OCI-LY1 (cell line): Measurements from ENCODE around the gene TTC33.

Source experiments
- H2AFZ ChIP-seq: fragments of 200-600 bp; sonication (generic), shearing (Covaris generic); 2 replicates; pipeline ENCODE4 v1.6.0; 2014; ENCODE audit warnings: antibody characterized with exemption, mild to moderate bottlenecking, low read length
- H3F3A ChIP-seq: fragments of 200-600 bp; sonication (generic), shearing (Covaris generic); 2 replicates; pipeline ENCODE4 v1.6.0; 2014; ENCODE audit warnings: mild to moderate bottlenecking, antibody characterized with exemption, low read length, moderate library complexity; ENCODE audit not compliant: insufficient read depth
- H3K27ac ChIP-seq: fragments of 200-600 bp; sonication (generic); 2 replicates; pipeline ENCODE4 v1.5.1; 2014; ENCODE audit warnings: low read length, mixed run types, mild to moderate bottlenecking, low read depth; ENCODE audit not compliant: poor library complexity, severe bottlenecking
- H3K27me3 ChIP-seq: fragments of 200-600 bp; sonication (generic); 2 replicates; pipeline ENCODE4 v1.6.0; 2014; ENCODE audit warnings: antibody characterized with exemption, mild to moderate bottlenecking, low read length, moderate library complexity; ENCODE audit not compliant: insufficient read depth
- H3K36me3 ChIP-seq: fragments of 200-600 bp; sonication (generic); 2 replicates; pipeline ENCODE4 v1.6.1; 2014; ENCODE audit warnings: mild to moderate bottlenecking, antibody characterized with exemption, low read length, moderate library complexity, mixed read lengths; ENCODE audit not compliant: insufficient read depth
- H3K4me1 ChIP-seq: fragments of 200-600 bp; sonication (generic); 2 replicates; pipeline ENCODE4 v1.5.1; 2014; ENCODE audit warnings: mild to moderate bottlenecking, low read length, moderate library complexity; ENCODE audit not compliant: insufficient read depth, severe bottlenecking
- H3K4me2 ChIP-seq: fragments of 200-600 bp; sonication (generic), shearing (Covaris generic); 2 replicates; pipeline ENCODE4 v1.6.1; 2014; ENCODE audit warnings: low read length
- H3K4me3 ChIP-seq: fragments of 200-600 bp; sonication (generic); 2 replicates; pipeline ENCODE4 v1.5.1; 2014; ENCODE audit warnings: low read length, low read depth, mild to moderate bottlenecking, mixed read lengths; ENCODE audit not compliant: poor library complexity, severe bottlenecking
- H3K79me2 ChIP-seq: fragments of 200-600 bp; shearing (Covaris generic); 2 replicates; pipeline ENCODE4 v1.6.1; 2016; ENCODE audit warnings: mixed run types, low read length, mixed read lengths; ENCODE audit not compliant: insufficient read depth
- H3K9ac ChIP-seq: fragments of 200-600 bp; sonication (generic), shearing (Covaris generic); 2 replicates; pipeline ENCODE4 v1.6.1; 2014; ENCODE audit warnings: mild to moderate bottlenecking, low read length, mixed read lengths
- H3K9me2 ChIP-seq: fragments of 200-600 bp; sonication (generic), shearing (Covaris generic); 2 replicates; pipeline ENCODE4 v1.6.1; 2014; ENCODE audit warnings: low read depth, mild to moderate bottlenecking, low read length, mixed read lengths
- H3K9me3 ChIP-seq: fragments of 200-600 bp; shearing (Covaris generic); 2 replicates; pipeline ENCODE4 v1.6.1; 2014; ENCODE audit warnings: low read length, mixed read lengths
- H4K20me1 ChIP-seq: fragments of 200-600 bp; sonication (generic), shearing (Covaris generic); 2 replicates; pipeline ENCODE4 v1.6.0; 2016; ENCODE audit warnings: mild to moderate bottlenecking, low read length; ENCODE audit not compliant: insufficient read depth
- CTCF ChIP-seq: fragments of 200-600 bp; sonication (generic), shearing (Covaris generic); IDR thresholded peaks from 2 replicates; pipeline ENCODE4 v1.5.1; 2017; ENCODE audit warnings: mild to moderate bottlenecking, antibody characterized with exemption, low read length, moderate library complexity, mixed read lengths
- EZH2 ChIP-seq: fragments of 200-600 bp; sonication (generic), shearing (Covaris generic); IDR thresholded peaks from 2 replicates; pipeline ENCODE4 v1.8.0; 2017; ENCODE audit warnings: borderline replicate concordance, mixed run types, mild to moderate bottlenecking, antibody characterized with exemption, low read length, moderate library complexity, mixed read lengths

TTC33 gene

GRCh38 chr5:40554813-40555212 is 200.9 kb downstream of the TTC33 start:
- Histone ChIP-seq H3K36me3 (no peaks in the 10 kb centered on the region), H3K9me3 (no peaks in the 10 kb centered on the region), H3K4me2 (no peak overlapping the region), H3K4me3 (no peak overlapping the region), H3K27me3 (no peaks in the 10 kb centered on the region), H3K4me1 (no peaks in the 10 kb centered on the region), H3K79me2 (no peaks in the 10 kb centered on the region), H2AFZ (no peak overlapping the region), H4K20me1 (no peaks in the 10 kb centered on the region), H3K27ac (no peak overlapping the region), H3K9ac (no peak overlapping the region), H3F3A (no peaks in the 10 kb centered on the region), H3K9me2 (no peaks in the 10 kb centered on the region)
- no peak for TF ChIP-seq EZH2
- no peak for TF ChIP-seq CTCF

GRCh38 chr5:40554054-40554453 is 201.7 kb downstream of the TTC33 start:
- Histone ChIP-seq H2AFZ (no peak overlapping the region), H3K9me3 (no peaks in the 10 kb centered on the region), H3K9ac (no peak overlapping the region), H3K27ac (no peak overlapping the region), H3K36me3 (no peaks in the 10 kb centered on the region), H3K4me3 (no peak overlapping the region), H3K27me3 (no peaks in the 10 kb centered on the region), H3K79me2 (no peaks in the 10 kb centered on the region), H4K20me1 (no peaks in the 10 kb centered on the region), H3K4me2 (no peak overlapping the region), H3K4me1 (no peaks in the 10 kb centered on the region), H3F3A (no peaks in the 10 kb centered on the region), H3K9me2 (no peaks in the 10 kb centered on the region)
- no peak for TF ChIP-seq EZH2
- no peak for TF ChIP-seq CTCF

GRCh38 chr5:40552981-40553380 is 202.8 kb downstream of the TTC33 start:
- no peak for TF ChIP-seq CTCF
- TF ChIP-seq EZH2 = no peak

More at GRCh38 chr5:40552981-40553380, 202.8 kb downstream of the TTC33 start:
- H3F3A ChIP-seq = no peaks in the 10 kb centered on the region
- H4K20me1 ChIP-seq = no peaks in the 10 kb centered on the region
- no peaks in the 10 kb centered on the region for H3K36me3 ChIP-seq
- H3K27ac ChIP-seq = no peak overlapping the region
- no peaks in the 10 kb centered on the region for H3K4me1 ChIP-seq
- no peak overlapping the region for H2AFZ ChIP-seq
- H3K27me3 ChIP-seq = no peaks in the 10 kb centered on the region
- no peaks in the 10 kb centered on the region for H3K79me2 ChIP-seq
- no peak overlapping the region for H3K4me3 ChIP-seq
- no peaks in the 10 kb centered on the region for H3K9me2 ChIP-seq
- H3K9ac ChIP-seq = no peak overlapping the region
- no peaks in the 10 kb centered on the region for H3K9me3 ChIP-seq
- no peak overlapping the region for H3K4me2 ChIP-seq
